Peyer's patch (tissue), 4 donors: ENCODE data around the gene RNF20.

Experiments used
- POLR2A ChIP-seq, 2 donors: fragments of 450-650 bp; IDR thresholded peaks; one replicate each; pipeline ENCODE4 v1.5.1; 2017; ENCODE audit warnings: antibody characterized with exemption in 2 of 2, mild to moderate bottlenecking in 2 of 2, moderate library complexity in 2 of 2
- TF ChIP-seq, protein P1 (sequence below), 6 experiments: fragments of 450-650 bp in 4 of 6; fragments of 200-600 bp in 2 of 6; sonication (generic) in 1 of 6; IDR thresholded peaks; one replicate each; pipeline ENCODE4 v1.5.1; 2017 to 2019; ENCODE audit warnings: antibody characterized with exemption in 6 of 6, mild to moderate bottlenecking in 3 of 6, moderate library complexity in 1 of 6

DNA sequence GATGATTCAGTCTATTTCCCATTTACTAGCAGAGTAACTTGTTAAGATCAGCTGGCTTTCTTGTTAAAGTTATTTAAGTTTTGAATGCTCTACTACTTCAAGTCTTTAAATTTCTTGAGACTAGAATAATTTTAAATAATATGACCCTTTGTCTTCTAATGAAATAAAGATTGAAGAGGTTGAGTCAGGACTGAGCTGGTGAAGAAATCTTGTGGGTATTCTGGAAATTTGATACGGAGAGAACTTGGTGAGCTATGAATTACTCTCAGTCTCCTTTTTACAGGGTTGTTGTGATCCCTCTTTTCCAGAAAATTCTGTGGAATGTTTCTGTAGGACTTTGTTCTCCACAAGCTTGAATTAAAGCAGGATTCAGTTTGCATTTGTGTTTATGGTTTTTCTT is 29.3 kb downstream of the RNF20 start:
- TF ChIP-seq, protein P1, sequence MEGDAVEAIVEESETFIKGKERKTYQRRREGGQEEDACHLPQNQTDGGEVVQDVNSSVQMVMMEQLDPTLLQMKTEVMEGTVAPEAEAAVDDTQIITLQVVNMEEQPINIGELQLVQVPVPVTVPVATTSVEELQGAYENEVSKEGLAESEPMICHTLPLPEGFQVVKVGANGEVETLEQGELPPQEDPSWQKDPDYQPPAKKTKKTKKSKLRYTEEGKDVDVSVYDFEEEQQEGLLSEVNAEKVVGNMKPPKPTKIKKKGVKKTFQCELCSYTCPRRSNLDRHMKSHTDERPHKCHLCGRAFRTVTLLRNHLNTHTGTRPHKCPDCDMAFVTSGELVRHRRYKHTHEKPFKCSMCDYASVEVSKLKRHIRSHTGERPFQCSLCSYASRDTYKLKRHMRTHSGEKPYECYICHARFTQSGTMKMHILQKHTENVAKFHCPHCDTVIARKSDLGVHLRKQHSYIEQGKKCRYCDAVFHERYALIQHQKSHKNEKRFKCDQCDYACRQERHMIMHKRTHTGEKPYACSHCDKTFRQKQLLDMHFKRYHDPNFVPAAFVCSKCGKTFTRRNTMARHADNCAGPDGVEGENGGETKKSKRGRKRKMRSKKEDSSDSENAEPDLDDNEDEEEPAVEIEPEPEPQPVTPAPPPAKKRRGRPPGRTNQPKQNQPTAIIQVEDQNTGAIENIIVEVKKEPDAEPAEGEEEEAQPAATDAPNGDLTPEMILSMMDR (IDR thresholded peaks at IDR 0.05): no peak
- TF ChIP-seq POLR2A (IDR thresholded peaks at IDR 0.05): no peak
